Measurements from ENCODE around the gene SMIM12. TPM values are rescaled to one million over a fixed set of nuclear protein-coding genes. Genes with fewer than 3 reads are reported as not detected.

Gene SMIM12
- total RNA-seq, 1 experiment from 2014 or later, result 41.4 TPM

DNA sequence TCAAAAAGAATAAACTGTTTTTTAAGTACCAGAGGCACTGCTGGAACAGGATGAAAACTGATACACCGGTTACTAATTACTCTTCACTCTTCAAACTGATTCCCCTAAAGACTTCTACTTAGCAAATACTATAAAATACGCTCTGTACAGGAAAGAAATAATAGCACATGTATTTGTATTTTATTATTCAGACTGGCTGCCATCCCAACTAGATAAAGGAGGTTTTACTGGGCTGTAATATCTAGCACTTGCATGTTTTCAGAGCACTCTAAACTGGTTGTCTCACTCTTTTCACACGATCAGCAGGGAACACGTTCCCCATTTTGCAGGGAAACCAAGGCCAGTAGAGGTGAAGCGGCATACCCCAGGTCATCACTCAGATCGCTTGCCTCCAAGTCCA lies 9.2 kb downstream of the SMIM12 start:
- no TSS peak for BruUV-seq (replicated peaks)
- TF ChIP-seq, protein P1, sequence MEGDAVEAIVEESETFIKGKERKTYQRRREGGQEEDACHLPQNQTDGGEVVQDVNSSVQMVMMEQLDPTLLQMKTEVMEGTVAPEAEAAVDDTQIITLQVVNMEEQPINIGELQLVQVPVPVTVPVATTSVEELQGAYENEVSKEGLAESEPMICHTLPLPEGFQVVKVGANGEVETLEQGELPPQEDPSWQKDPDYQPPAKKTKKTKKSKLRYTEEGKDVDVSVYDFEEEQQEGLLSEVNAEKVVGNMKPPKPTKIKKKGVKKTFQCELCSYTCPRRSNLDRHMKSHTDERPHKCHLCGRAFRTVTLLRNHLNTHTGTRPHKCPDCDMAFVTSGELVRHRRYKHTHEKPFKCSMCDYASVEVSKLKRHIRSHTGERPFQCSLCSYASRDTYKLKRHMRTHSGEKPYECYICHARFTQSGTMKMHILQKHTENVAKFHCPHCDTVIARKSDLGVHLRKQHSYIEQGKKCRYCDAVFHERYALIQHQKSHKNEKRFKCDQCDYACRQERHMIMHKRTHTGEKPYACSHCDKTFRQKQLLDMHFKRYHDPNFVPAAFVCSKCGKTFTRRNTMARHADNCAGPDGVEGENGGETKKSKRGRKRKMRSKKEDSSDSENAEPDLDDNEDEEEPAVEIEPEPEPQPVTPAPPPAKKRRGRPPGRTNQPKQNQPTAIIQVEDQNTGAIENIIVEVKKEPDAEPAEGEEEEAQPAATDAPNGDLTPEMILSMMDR (IDR thresholded peaks at IDR 0.05; ENCODE audit: unreplicated experiment), result no peak
- ChIA-PET CTCF (interaction anchor here (1.2 kb wide), 2 partner anchors 10 to 15 kb away, joined by 3 to 4 read pairs; no protein-coding TSS in a partner anchor), POLR2A (interaction anchor here (1.0 kb wide), 1 partner anchor 10 kb away, joined by 3 read pairs; the partner anchor contains the start of gene SMIM12)
- peaks cover 53% of the 10 kb centered on the region for H3K36me3 Mint-ChIP-seq (ENCODE audit: insufficient read depth, unreplicated experiment)
- H3K27ac Mint-ChIP-seq (ENCODE audit: low read depth, unreplicated experiment), result no peak overlapping the region
- no peak overlapping the region for H3K4me3 Mint-ChIP-seq (ENCODE audit: unreplicated experiment)
- peaks cover 10% of the 10 kb centered on the region for H3K4me1 Mint-ChIP-seq (ENCODE audit: insufficient read depth, unreplicated experiment)
- no peaks in the 10 kb centered on the region for H3K9me3 Mint-ChIP-seq (ENCODE audit: unreplicated experiment)
- intact Hi-C loops (cut with micrococcal nuclease), result loop anchor here (5.0 to 10.0 kb wide), 2 partner anchors 166 to 342 kb away; partner anchors contain the start of gene SFPQ
- H3K27me3 Mint-ChIP-seq (ENCODE audit: insufficient read depth, unreplicated experiment), result no peaks in the 10 kb centered on the region
- DNase-seq (ENCODE audit: unreplicated experiment), result no peak

- POLR2A ChIA-PET, result interaction anchor here (1.5 kb wide), 1 partner anchor 12 kb away, joined by 3 read pairs; the partner anchor contains the start of gene SMIM12
- BruUV-seq (replicated peaks), result no TSS peak
- peaks cover 30% of the 10 kb centered on the region for H3K36me3 Mint-ChIP-seq (ENCODE audit: insufficient read depth, unreplicated experiment)
- H3K4me3 Mint-ChIP-seq (ENCODE audit: unreplicated experiment), result no peak overlapping the region
- no peak for DNase-seq (ENCODE audit: unreplicated experiment)
- H3K4me1 Mint-ChIP-seq (ENCODE audit: insufficient read depth, unreplicated experiment), result no peaks in the 10 kb centered on the region
- CTCF ChIA-PET, result interaction anchor here (0.6 to 1.8 kb wide), 2 partner anchors 10 to 13 kb away, joined by 3 to 8 read pairs; partner anchors contain the start of gene SMIM12
- H3K27me3 Mint-ChIP-seq (ENCODE audit: insufficient read depth, unreplicated experiment), result no peaks in the 10 kb centered on the region
- no peak overlapping the region for H3K27ac Mint-ChIP-seq (ENCODE audit: low read depth, unreplicated experiment)
- intact Hi-C loops (cut with micrococcal nuclease), result no loop called here
- TF ChIP-seq, protein P1 (IDR thresholded peaks at IDR 0.05; ENCODE audit: unreplicated experiment), result no peak
- no peaks in the 10 kb centered on the region for H3K9me3 Mint-ChIP-seq (ENCODE audit: unreplicated experiment)
Observed at GRCh38 chr1:34847094-34847493, 12.5 kb downstream of the SMIM12 start.

DNA sequence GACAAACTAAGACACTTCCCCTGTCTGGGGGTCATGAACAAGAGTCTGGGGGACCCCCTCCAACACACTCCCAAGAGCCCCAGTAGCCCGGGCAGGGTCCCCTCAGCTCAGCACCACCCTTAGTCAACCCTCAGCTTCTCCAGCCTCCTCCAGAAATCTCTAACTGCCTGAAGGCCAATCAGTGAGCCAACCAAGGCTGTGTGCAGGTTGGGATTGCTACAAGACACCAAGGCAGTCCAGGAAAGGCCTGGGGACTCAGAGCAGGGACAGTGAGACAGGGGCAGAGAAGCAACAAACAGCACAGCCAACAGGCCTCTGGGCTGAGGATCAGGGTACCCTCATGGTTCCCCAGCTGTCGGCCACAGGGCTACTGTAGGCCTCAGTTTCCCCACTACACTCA lies 13.3 kb downstream of the SMIM12 start:
- BruUV-seq (replicated peaks), result no TSS peak
- POLR2A ChIA-PET, result interaction anchor here (1.5 kb wide), 1 partner anchor 13 kb away, joined by 3 read pairs; the partner anchor contains the start of gene SMIM12
- H3K4me1 Mint-ChIP-seq (ENCODE audit: insufficient read depth, unreplicated experiment), result no peaks in the 10 kb centered on the region

DNA sequence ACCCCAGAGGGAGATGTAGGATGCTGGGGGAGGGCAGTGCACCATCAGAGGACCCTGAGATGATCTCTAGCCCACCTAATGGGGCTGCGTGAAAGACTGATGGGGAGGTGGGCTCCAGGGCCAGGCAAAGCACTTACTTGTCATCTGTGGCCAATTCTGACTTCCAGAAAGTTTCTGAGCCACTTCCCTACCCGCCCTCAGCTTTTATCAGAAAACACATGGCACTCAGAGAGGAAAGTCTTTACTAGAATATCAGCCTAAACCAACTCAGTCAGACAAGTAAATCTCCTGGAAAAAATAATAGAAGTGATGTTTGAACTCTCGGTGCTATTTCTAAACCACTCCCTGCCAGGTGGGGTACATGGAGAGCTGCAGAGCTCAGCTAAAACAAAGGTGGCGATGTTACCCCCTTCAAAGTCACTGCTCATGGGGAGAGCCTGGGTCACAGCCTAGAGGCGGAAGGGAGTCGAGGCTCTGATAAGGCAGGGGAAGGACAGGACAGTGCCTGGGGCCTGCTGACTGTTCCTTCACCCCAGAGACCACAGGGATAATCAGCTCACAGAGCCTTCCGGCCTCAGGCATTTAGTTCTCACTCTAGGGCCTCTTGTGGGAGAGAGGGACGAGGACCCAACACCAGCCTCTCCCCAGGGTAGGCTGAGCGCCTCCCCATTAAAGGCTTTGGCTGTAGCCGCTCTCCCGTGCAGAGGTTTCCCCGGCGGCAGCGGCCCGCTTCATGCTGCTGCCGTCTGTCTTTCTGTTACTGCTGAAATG lies 14.2 kb downstream of the SMIM12 start:
- no peak overlapping the region for H3K27ac Mint-ChIP-seq (ENCODE audit: low read depth, unreplicated experiment)
- ChIA-PET POLR2A (interaction anchor here (0.6 to 0.9 kb wide), 2 partner anchors 13 to 204 kb away, joined by 3 read pairs; no protein-coding TSS in a partner anchor), CTCF (interaction anchor here (0.6 to 1.8 kb wide), 3 partner anchors 7 to 934 kb away, joined by 4 to 6 read pairs (median 5); no protein-coding TSS in a partner anchor)
- no peak overlapping the region for H3K4me3 Mint-ChIP-seq (ENCODE audit: unreplicated experiment)
- BruUV-seq (replicated peaks), result no TSS peak
- H3K4me1 Mint-ChIP-seq (ENCODE audit: insufficient read depth, unreplicated experiment), result no peaks in the 10 kb centered on the region
- DNase-seq (ENCODE audit: unreplicated experiment), result no peak
- H3K36me3 Mint-ChIP-seq (ENCODE audit: insufficient read depth, unreplicated experiment), result peaks cover 24% of the 10 kb centered on the region
- no peaks in the 10 kb centered on the region for H3K9me3 Mint-ChIP-seq (ENCODE audit: unreplicated experiment)
- intact Hi-C loops (cut with micrococcal nuclease), result no loop called here
- H3K27me3 Mint-ChIP-seq (ENCODE audit: insufficient read depth, unreplicated experiment), result no peaks in the 10 kb centered on the region
- TF ChIP-seq, protein P1 (IDR thresholded peaks at IDR 0.05; ENCODE audit: unreplicated experiment), result no peak

More for the DNA sequence above, 13.3 kb downstream of the SMIM12 start:
- H3K9me3 Mint-ChIP-seq (ENCODE audit: unreplicated experiment), result no peaks in the 10 kb centered on the region
- H3K27me3 Mint-ChIP-seq (ENCODE audit: insufficient read depth, unreplicated experiment), result no peaks in the 10 kb centered on the region
- CTCF ChIA-PET, result interaction anchor here (0.6 kb wide), 1 partner anchor 61 kb away, joined by 3 read pairs; no protein-coding TSS in a partner anchor
- no peak overlapping the region for H3K4me3 Mint-ChIP-seq (ENCODE audit: unreplicated experiment)
- no peak for DNase-seq (ENCODE audit: unreplicated experiment)
- TF ChIP-seq, protein P1 (IDR thresholded peaks at IDR 0.05; ENCODE audit: unreplicated experiment), result no peak
- H3K36me3 Mint-ChIP-seq (ENCODE audit: insufficient read depth, unreplicated experiment), result peaks cover 24% of the 10 kb centered on the region
- intact Hi-C loops (cut with micrococcal nuclease), result no loop called here
- no peak overlapping the region for H3K27ac Mint-ChIP-seq (ENCODE audit: low read depth, unreplicated experiment)
